ENCODE measurements around the gene MLX. TPM values are rescaled to one million over a fixed set of nuclear protein-coding genes. Genes with fewer than 3 reads are reported as not detected.

MLX gene
- total RNA-seq, 1 experiment from 2014 or later, result 25.8 TPM

- Histone ChIP-seq H3K4me1 (ENCODE audit: insufficient read depth, low read length) (peaks cover 17% of the 10 kb centered on the region), H3K27ac (ENCODE audit: low read length) (peak overlapping the region; percentile 56), H3K9me2 (replicated peaks; ENCODE audit: low read length) (no peaks in the 10 kb centered on the region), H4K20me1 (ENCODE audit: low read length) (no peaks in the 10 kb centered on the region), H3K4me3 (ENCODE audit: low read length) (no peak overlapping the region), H3K9ac (ENCODE audit: low read length) (no peak overlapping the region), H3K79me2 (ENCODE audit: low read length) (no peaks in the 10 kb centered on the region), H3K27me3 (ENCODE audit: low read length) (no peaks in the 10 kb centered on the region), H3K36me3 (ENCODE audit: low read depth, low read length) (no peaks in the 10 kb centered on the region), H2AFZ (ENCODE audit: low read length) (no peak overlapping the region), H3K9me3 (ENCODE audit: low read length) (no peaks in the 10 kb centered on the region), H3K4me2 (ENCODE audit: low read length) (peak overlapping the region; percentile 39), H3F3A (ENCODE audit: low read length, unreplicated experiment) (no peaks in the 10 kb centered on the region)
- BruUV-seq (replicated peaks), result no TSS peak
- ChIA-PET POLR2A (ENCODE audit: unreplicated experiment) (interaction anchor here (0.5 kb wide), 1 partner anchor 33 kb away, joined by 3 read pairs; no protein-coding TSS in a partner anchor), CTCF (no interaction called here)
- peak; percentile 57 for DNase-seq
- no peak for TF ChIP-seq CTCF (conservative IDR thresholded peaks at IDR 0.05; ENCODE audit: low read depth, low read length)
- TF ChIP-seq EZH2phosphoT487 (IDR thresholded peaks at IDR 0.05; ENCODE audit: borderline replicate concordance, low read length), result no peak
- TF ChIP-seq EZH2 (IDR thresholded peaks at IDR 0.05; ENCODE audit: low read length, unreplicated experiment), result no peak
- ATAC-seq, result peak; percentile 60
- intact Hi-C loops (cut with micrococcal nuclease), result no loop called here
These were observed 25.7 kb upstream of the MLX start for GRCh38 chr17:42541041-42541833.

- H3K9ac ChIP-seq (ENCODE audit: low read length), result no peak overlapping the region
- DNase-seq (no peak), ATAC-seq (no peak)
- H3K36me3 ChIP-seq (ENCODE audit: low read depth, low read length), result no peaks in the 10 kb centered on the region
- H3F3A ChIP-seq (ENCODE audit: low read length, unreplicated experiment), result no peaks in the 10 kb centered on the region
- H3K4me2 ChIP-seq (ENCODE audit: low read length), result no peak overlapping the region
- H3K9me2 ChIP-seq (replicated peaks; ENCODE audit: low read length), result no peaks in the 10 kb centered on the region
- no peaks in the 10 kb centered on the region for H4K20me1 ChIP-seq (ENCODE audit: low read length)
- H3K79me2 ChIP-seq (ENCODE audit: low read length), result no peaks in the 10 kb centered on the region
- no peak overlapping the region for H2AFZ ChIP-seq (ENCODE audit: low read length)
- no peaks in the 10 kb centered on the region for H3K9me3 ChIP-seq (ENCODE audit: low read length)
- H3K27me3 ChIP-seq (ENCODE audit: low read length), result no peaks in the 10 kb centered on the region
- H3K27ac ChIP-seq (ENCODE audit: low read length), result no peak overlapping the region
- intact Hi-C loops (cut with micrococcal nuclease), result no loop called here
- peaks cover 12% of the 10 kb centered on the region for H3K4me1 ChIP-seq (ENCODE audit: insufficient read depth, low read length)
- ChIA-PET CTCF (no interaction called here), POLR2A (ENCODE audit: unreplicated experiment) (no interaction called here)
- TF ChIP-seq EZH2 (IDR thresholded peaks at IDR 0.05; ENCODE audit: low read length, unreplicated experiment), result no peak
- TF ChIP-seq CTCF (conservative IDR thresholded peaks at IDR 0.05; ENCODE audit: low read depth, low read length), result no peak
- no peak for TF ChIP-seq EZH2phosphoT487 (IDR thresholded peaks at IDR 0.05; ENCODE audit: borderline replicate concordance, low read length)
- H3K4me3 ChIP-seq (ENCODE audit: low read length), result no peak overlapping the region
- no TSS peak for BruUV-seq (replicated peaks)
These were observed 23.5 kb upstream of the MLX start for GRCh38 chr17:42543190-42544079.

Measured in PC-3 (cell line).